HEK293 (cell line): ENCODE measurements around the gene MPV17.

Experiments used
- CTCF ChIA-PET: fragments of 350-600 bp; formaldehyde crosslinking; extraction: SDS; loops from one replicate; lab custom pipeline; 2021; ENCODE audit warnings: antibody characterized with exemption; lab: Yijun Ruan, JAX
- POLR2A ChIA-PET: fragments of 300-600 bp; formaldehyde crosslinking; extraction: SDS; loops from one replicate; lab custom pipeline; 2020; ENCODE audit warnings: antibody characterized with exemption, inconsistent platforms; lab: Yijun Ruan, JAX
- H3K27ac ChIP-seq: fragments of 200-500 bp; sonication (Bioruptor generic); 2 replicates; pipeline ENCODE4 v1.5.1; 2014; ENCODE audit warnings: low read depth, low read length, control low read depth, inconsistent platforms; ENCODE audit errors: extremely low read depth
- H3K36me3 ChIP-seq, 2 experiments: fragments of 200-500 bp in 1 of 2; sonication (Bioruptor generic) in 1 of 2; 1 replicate in 1 of 2; 2 replicates in 1 of 2; pipeline ENCODE4 v1.5.1; 2014 to 2017; ENCODE audit warnings: inconsistent platforms in 2 of 2, low read length in 2 of 2; ENCODE audit not compliant: control insufficient read depth in 2 of 2, insufficient read depth in 1 of 2
- H3K4me1 ChIP-seq: fragments of 200-500 bp; sonication (Bioruptor generic); 2 replicates; pipeline ENCODE4 v1.5.1; 2014; ENCODE audit warnings: mild to moderate bottlenecking, low read length, inconsistent platforms; ENCODE audit not compliant: control insufficient read depth, insufficient read depth
- H3K4me3 ChIP-seq: 2 replicates; pipeline ENCODE4 v1.5.1; 2011; ENCODE audit warnings: low read depth, mild to moderate bottlenecking, control low read depth, low read length, moderate library complexity
- H3K9me3 ChIP-seq: fragments of 200-500 bp; sonication (Bioruptor generic); 2 replicates; pipeline ENCODE4 v1.5.1; 2014; ENCODE audit warnings: low read depth, low read length, inconsistent platforms; ENCODE audit not compliant: control insufficient read depth, insufficient read depth
- BCL11B ChIP-seq: fragments of 450-650 bp; formaldehyde crosslinking; IDR thresholded peaks from 2 replicates; pipeline ENCODE4 v1.5.1; 2016; ENCODE audit warnings: low read depth, missing biosample characterization, missing genetic modification characterization
- GLIS1 ChIP-seq: fragments of 450-650 bp; formaldehyde crosslinking; IDR thresholded peaks from 2 replicates; pipeline ENCODE4 v1.5.1; 2016; ENCODE audit warnings: missing biosample characterization, missing genetic modification characterization
- HOXA7 ChIP-seq: sonication (generic); formaldehyde crosslinking; IDR thresholded peaks from 2 replicates; pipeline ENCODE4 v1.8.1; 2022; ENCODE audit warnings: missing genetic modification reagents, borderline replicate concordance
- KLF10 ChIP-seq: fragments of 450-650 bp; IDR thresholded peaks from 2 replicates; pipeline ENCODE4 v1.5.1; 2018; ENCODE audit warnings: missing biosample characterization, mild to moderate bottlenecking, missing genetic modification characterization
- KLF8 ChIP-seq: fragments of 450-650 bp; formaldehyde crosslinking; IDR thresholded peaks from 2 replicates; pipeline ENCODE4 v1.5.1; 2016; ENCODE audit warnings: missing biosample characterization, missing genetic modification characterization
- SP7 ChIP-seq: fragments of 450-650 bp; formaldehyde crosslinking; IDR thresholded peaks from 2 replicates; pipeline ENCODE4 v1.5.1; 2016; ENCODE audit warnings: missing biosample characterization, missing genetic modification characterization
- ZBTB20 ChIP-seq: fragments of 450-650 bp; formaldehyde crosslinking; IDR thresholded peaks from 2 replicates; pipeline ENCODE4 v1.5.1; 2016; ENCODE audit warnings: missing biosample characterization, missing genetic modification characterization
- ZFP69B ChIP-seq: fragments of 450-650 bp; formaldehyde crosslinking; IDR thresholded peaks from 2 replicates; pipeline ENCODE4 v1.5.1; 2016; ENCODE audit warnings: missing biosample characterization, missing genetic modification characterization
- ZNF121 ChIP-seq: fragments of 450-650 bp; formaldehyde crosslinking; IDR thresholded peaks from 2 replicates; pipeline ENCODE4 v1.5.1; 2016; ENCODE audit warnings: missing biosample characterization, missing genetic modification characterization
- ZNF157 ChIP-seq: fragments of 450-650 bp; formaldehyde crosslinking; IDR thresholded peaks from 2 replicates; pipeline ENCODE4 v1.5.1; 2016; ENCODE audit warnings: missing biosample characterization, missing genetic modification characterization
- ZNF169 ChIP-seq: fragments of 450-650 bp; formaldehyde crosslinking; IDR thresholded peaks from 2 replicates; pipeline ENCODE4 v1.5.1; 2016; ENCODE audit warnings: missing biosample characterization, missing genetic modification characterization
- ZNF2 ChIP-seq: fragments of 450-650 bp; formaldehyde crosslinking; IDR thresholded peaks from 2 replicates; pipeline ENCODE4 v1.5.1; 2016; ENCODE audit warnings: missing biosample characterization, missing genetic modification characterization
- ZNF211 ChIP-seq: fragments of 450-650 bp; formaldehyde crosslinking; IDR thresholded peaks from 2 replicates; pipeline ENCODE4 v1.5.1; 2016; ENCODE audit warnings: low read depth, missing biosample characterization, missing genetic modification characterization
- ZNF677 ChIP-seq: fragments of 450-650 bp; IDR thresholded peaks from 2 replicates; pipeline ENCODE4 v1.5.0; 2018; ENCODE audit warnings: missing biosample characterization, mild to moderate bottlenecking, missing genetic modification characterization, moderate library complexity
- ZNF785 ChIP-seq: fragments of 450-650 bp; formaldehyde crosslinking; IDR thresholded peaks from 2 replicates; pipeline ENCODE4 v1.5.1; 2016; ENCODE audit warnings: missing biosample characterization, missing genetic modification characterization
- ZSCAN16 ChIP-seq: fragments of 450-650 bp; formaldehyde crosslinking; IDR thresholded peaks from 2 replicates; pipeline ENCODE4 v1.5.1; 2016; ENCODE audit warnings: missing biosample characterization, missing genetic modification characterization
- TF ChIP-seq, protein P1 (sequence below): fragments of 450-650 bp; formaldehyde crosslinking; IDR thresholded peaks from 2 replicates; pipeline ENCODE4 v1.5.1; 2016; ENCODE audit warnings: missing biosample characterization, missing genetic modification characterization
- TF ChIP-seq, protein P2 (sequence below): fragments of 450-650 bp; formaldehyde crosslinking; IDR thresholded peaks from 2 replicates; pipeline ENCODE4 v1.5.1; 2016; ENCODE audit warnings: missing biosample characterization, missing genetic modification characterization, low read depth
- TF ChIP-seq, protein P3 (sequence below): fragments of 450-650 bp; formaldehyde crosslinking; IDR thresholded peaks from 2 replicates; pipeline ENCODE4 v1.5.1; 2016; ENCODE audit warnings: missing biosample characterization, missing genetic modification characterization
- TF ChIP-seq, protein P4 (sequence below): fragments of 450-650 bp; formaldehyde crosslinking; IDR thresholded peaks from 2 replicates; pipeline ENCODE4 v1.5.1; 2016; ENCODE audit warnings: missing biosample characterization, missing genetic modification characterization
- TF ChIP-seq, protein P5 (sequence below): fragments of 450-650 bp; formaldehyde crosslinking; IDR thresholded peaks from 2 replicates; pipeline ENCODE4 v1.5.1; 2016; ENCODE audit warnings: missing biosample characterization, missing genetic modification characterization

Gene MPV17

DNA sequence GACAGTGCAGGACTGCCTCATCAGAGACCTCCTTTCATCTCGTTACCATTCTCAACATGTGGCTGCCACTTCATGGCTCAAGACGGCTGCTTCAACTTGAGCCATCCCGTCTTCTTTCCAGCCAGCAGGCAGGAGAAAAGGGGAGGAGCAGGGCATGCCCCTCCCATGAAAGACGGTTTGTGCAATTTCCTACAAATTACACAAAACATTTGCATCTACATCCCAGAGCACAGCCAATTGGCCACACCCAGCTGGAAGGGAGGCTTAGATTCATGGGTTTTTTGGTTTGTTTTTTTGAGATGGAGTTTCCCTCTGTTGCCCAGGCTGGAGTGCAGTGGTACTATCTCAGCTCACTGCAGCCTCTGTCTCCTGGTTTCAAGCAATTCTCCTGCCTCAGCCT lies 26.4 kb downstream of the MPV17 start (continued):
- no peak for TF ChIP-seq ZSCAN16 (tag by site-specific recombination)
- TF ChIP-seq, protein P1, sequence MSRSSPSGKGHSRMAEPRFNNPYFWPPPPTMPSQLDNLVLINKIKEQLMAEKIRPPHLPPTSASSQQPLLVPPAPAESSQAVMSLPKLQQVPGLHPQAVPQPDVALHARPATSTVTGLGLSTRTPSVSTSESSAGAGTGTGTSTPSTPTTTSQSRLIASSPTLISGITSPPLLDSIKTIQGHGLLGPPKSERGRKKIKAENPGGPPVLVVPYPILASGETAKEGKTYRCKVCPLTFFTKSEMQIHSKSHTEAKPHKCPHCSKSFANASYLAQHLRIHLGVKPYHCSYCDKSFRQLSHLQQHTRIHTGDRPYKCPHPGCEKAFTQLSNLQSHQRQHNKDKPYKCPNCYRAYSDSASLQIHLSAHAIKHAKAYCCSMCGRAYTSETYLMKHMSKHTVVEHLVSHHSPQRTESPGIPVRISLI = no peak
- no peak for TF ChIP-seq ZNF169 (tag by site-specific recombination)
- no peak for TF ChIP-seq SP7 (tag by site-specific recombination)
- TF ChIP-seq, protein P2, sequence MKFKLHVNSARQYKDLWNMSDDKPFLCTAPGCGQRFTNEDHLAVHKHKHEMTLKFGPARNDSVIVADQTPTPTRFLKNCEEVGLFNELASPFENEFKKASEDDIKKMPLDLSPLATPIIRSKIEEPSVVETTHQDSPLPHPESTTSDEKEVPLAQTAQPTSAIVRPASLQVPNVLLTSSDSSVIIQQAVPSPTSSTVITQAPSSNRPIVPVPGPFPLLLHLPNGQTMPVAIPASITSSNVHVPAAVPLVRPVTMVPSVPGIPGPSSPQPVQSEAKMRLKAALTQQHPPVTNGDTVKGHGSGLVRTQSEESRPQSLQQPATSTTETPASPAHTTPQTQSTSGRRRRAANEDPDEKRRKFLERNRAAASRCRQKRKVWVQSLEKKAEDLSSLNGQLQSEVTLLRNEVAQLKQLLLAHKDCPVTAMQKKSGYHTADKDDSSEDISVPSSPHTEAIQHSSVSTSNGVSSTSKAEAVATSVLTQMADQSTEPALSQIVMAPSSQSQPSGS (tag by site-specific recombination) = no peak
- no peak for TF ChIP-seq KLF10 (tag by site-specific recombination)
- TF ChIP-seq, all 188 proteins: peak for 0

DNA sequence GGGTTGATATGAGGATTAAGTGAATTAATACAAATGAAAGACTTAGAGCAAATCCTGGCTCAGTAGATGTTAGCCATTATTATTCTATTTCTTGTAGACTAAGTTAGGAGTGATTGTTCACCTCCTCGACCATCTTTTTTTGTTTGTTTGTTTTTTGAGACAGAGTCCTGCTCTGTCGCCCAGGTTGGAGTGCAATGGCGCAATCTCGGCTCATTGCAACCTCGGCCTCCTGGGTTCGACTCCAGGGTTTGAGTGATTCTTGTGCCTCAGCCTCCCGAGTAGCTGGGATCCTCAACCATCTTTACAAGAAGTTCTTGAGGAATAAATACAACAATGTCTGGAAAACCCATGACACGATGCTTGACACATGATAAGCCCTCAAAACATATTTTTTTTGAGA lies 28.0 kb downstream of the MPV17 start:
- no peaks in the 10 kb centered on the region for H3K9me3 ChIP-seq
- ChIA-PET POLR2A (no interaction called here), CTCF (interaction anchor here (1.2 to 17.4 kb wide), 4 partner anchors 8 to 193 kb away, joined by 3 to 211 read pairs (median 32); partner anchors contain the start of gene TRIM54)
- no peak overlapping the region for H3K27ac ChIP-seq
- no peaks in the 10 kb centered on the region for H3K36me3 ChIP-seq
- peaks cover 13% of the 10 kb centered on the region for H3K4me1 ChIP-seq
- TF ChIP-seq ZNF677 (tag by site-specific recombination) (no peak), ZNF211 (tag by site-specific recombination) (no peak), ZNF157 (tag by site-specific recombination) (no peak), ZBTB20 (no peak), ZNF2 (no peak), ZNF785 (no peak), ZNF121 (no peak), ZFP69B (no peak), HOXA7 (CRISPR knock-in tag) (no peak), KLF8 (tag by site-specific recombination) (no peak), BCL11B (tag by site-specific recombination) (no peak), GLIS1 (tag by site-specific recombination) (no peak)
- TF ChIP-seq, protein P3, sequence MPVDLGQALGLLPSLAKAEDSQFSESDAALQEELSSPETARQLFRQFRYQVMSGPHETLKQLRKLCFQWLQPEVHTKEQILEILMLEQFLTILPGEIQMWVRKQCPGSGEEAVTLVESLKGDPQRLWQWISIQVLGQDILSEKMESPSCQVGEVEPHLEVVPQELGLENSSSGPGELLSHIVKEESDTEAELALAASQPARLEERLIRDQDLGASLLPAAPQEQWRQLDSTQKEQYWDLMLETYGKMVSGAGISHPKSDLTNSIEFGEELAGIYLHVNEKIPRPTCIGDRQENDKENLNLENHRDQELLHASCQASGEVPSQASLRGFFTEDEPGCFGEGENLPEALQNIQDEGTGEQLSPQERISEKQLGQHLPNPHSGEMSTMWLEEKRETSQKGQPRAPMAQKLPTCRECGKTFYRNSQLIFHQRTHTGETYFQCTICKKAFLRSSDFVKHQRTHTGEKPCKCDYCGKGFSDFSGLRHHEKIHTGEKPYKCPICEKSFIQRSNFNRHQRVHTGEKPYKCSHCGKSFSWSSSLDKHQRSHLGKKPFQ (tag by site-specific recombination) = no peak
- TF ChIP-seq, protein P4, sequence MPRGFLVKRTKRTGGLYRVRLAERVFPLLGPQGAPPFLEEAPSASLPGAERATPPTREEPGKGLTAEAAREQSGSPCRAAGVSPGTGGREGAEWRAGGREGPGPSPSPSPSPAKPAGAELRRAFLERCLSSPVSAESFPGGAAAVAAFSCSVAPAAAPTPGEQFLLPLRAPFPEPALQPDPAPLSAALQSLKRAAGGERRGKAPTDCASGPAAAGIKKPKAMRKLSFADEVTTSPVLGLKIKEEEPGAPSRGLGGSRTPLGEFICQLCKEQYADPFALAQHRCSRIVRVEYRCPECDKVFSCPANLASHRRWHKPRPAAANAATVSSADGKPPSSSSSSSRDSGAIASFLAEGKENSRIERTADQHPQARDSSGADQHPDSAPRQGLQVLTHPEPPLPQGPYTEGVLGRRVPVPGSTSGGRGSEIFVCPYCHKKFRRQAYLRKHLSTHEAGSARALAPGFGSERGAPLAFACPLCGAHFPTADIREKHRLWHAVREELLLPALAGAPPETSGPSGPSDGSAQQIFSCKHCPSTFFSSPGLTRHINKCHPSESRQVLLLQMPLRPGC (tag by site-specific recombination) = no peak
- TF ChIP-seq, protein P5, sequence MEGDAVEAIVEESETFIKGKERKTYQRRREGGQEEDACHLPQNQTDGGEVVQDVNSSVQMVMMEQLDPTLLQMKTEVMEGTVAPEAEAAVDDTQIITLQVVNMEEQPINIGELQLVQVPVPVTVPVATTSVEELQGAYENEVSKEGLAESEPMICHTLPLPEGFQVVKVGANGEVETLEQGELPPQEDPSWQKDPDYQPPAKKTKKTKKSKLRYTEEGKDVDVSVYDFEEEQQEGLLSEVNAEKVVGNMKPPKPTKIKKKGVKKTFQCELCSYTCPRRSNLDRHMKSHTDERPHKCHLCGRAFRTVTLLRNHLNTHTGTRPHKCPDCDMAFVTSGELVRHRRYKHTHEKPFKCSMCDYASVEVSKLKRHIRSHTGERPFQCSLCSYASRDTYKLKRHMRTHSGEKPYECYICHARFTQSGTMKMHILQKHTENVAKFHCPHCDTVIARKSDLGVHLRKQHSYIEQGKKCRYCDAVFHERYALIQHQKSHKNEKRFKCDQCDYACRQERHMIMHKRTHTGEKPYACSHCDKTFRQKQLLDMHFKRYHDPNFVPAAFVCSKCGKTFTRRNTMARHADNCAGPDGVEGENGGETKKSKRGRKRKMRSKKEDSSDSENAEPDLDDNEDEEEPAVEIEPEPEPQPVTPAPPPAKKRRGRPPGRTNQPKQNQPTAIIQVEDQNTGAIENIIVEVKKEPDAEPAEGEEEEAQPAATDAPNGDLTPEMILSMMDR = no peak
- no peak overlapping the region for H3K4me3 ChIP-seq
